ENCODE data around the gene TRIM41.
"Not testable (repeated sequence)": the region's sequence is repeated elsewhere in the genome, so short reads cannot be mapped to it uniquely, and the experiment has no call there.

Gene TRIM41

GRCh38 chr5:181205761-181206649, 17.1 kb upstream of the TRIM41 start:
- FAIRE-seq (no peak), DNase-seq (ENCODE audit: insufficient read length) (no peak)
- TF ChIP-seq POLR2A (IDR thresholded peaks at IDR 0.05; ENCODE audit: low read depth, low read length) (no peak), POLR2AphosphoS5 (IDR thresholded peaks at IDR 0.05; ENCODE audit: low read depth, low read length) (no peak), TAF1 (IDR thresholded peaks at IDR 0.05; ENCODE audit: borderline replicate concordance, low read depth, low read length) (no peak)

- TF ChIP-seq POLR2AphosphoS5 (IDR thresholded peaks at IDR 0.05; ENCODE audit: low read depth, low read length) (no peak), POLR2A (IDR thresholded peaks at IDR 0.05; ENCODE audit: low read depth, low read length) (no peak), TAF1 (IDR thresholded peaks at IDR 0.05; ENCODE audit: borderline replicate concordance, low read depth, low read length) (no peak)
- FAIRE-seq (peak; percentile 42), DNase-seq (ENCODE audit: insufficient read length) (no peak)
Observed at GRCh38 chr5:181207214-181207959, 15.7 kb upstream of the TRIM41 start.

- DNase-seq (ENCODE audit: insufficient read length), result no peak
- TF ChIP-seq TAF1 (IDR thresholded peaks at IDR 0.05; ENCODE audit: borderline replicate concordance, low read depth, low read length) (no peak), POLR2AphosphoS5 (IDR thresholded peaks at IDR 0.05; ENCODE audit: low read depth, low read length) (no peak), POLR2A (IDR thresholded peaks at IDR 0.05; ENCODE audit: low read depth, low read length) (no peak)
- peak; percentile 5 for FAIRE-seq
Observed at GRCh38 chr5:181207960-181208253, 15.2 kb upstream of the TRIM41 start.

GRCh38 chr5:181209006-181209405, 14.1 kb upstream of the TRIM41 start:
- DNase-seq (ENCODE audit: insufficient read length); FAIRE-seq: not testable (repeated sequence)

DNA sequence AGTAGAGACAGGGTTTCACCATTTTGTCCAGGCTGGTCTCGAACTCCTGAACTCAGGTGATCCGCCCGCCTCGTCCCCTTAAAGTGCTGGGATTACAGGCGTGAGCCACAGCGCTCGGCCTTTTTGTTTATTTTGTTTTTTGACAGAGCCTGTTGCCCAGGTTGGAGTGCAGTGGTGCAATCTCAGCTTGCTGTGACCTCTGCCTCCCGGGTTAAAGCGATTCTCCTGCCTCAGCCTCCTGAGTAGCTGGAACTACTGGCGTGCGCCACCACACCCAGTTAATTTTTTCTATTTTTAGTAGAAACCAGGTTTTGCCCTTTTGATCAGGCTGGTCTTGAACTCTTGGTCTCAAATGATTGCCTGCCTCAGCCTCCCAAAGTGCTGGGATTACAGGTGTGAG, 12.9 kb upstream of the TRIM41 start:
- FAIRE-seq; DNase-seq (ENCODE audit: insufficient read length): not testable (repeated sequence)

- FAIRE-seq; DNase-seq (ENCODE audit: insufficient read length): not testable (repeated sequence)
Observed at GRCh38 chr5:181210698-181211097, 12.4 kb upstream of the TRIM41 start.

GRCh38 chr5:181211208-181211607, 11.9 kb upstream of the TRIM41 start:
- no peak for TF ChIP-seq POLR2AphosphoS5 (IDR thresholded peaks at IDR 0.05; ENCODE audit: low read depth, low read length)
- no peak for TF ChIP-seq POLR2A (IDR thresholded peaks at IDR 0.05; ENCODE audit: low read depth, low read length)
- no peak for TF ChIP-seq TAF1 (IDR thresholded peaks at IDR 0.05; ENCODE audit: borderline replicate concordance, low read depth, low read length)
- no peak for DNase-seq (ENCODE audit: insufficient read length)
- FAIRE-seq, result no peak

GRCh38 chr5:181212080-181212479, 11.0 kb upstream of the TRIM41 start:
- DNase-seq (ENCODE audit: insufficient read length) (no peak), FAIRE-seq (no peak)
- TF ChIP-seq POLR2AphosphoS5 (IDR thresholded peaks at IDR 0.05; ENCODE audit: low read depth, low read length) (no peak), TAF1 (IDR thresholded peaks at IDR 0.05; ENCODE audit: borderline replicate concordance, low read depth, low read length) (no peak), POLR2A (IDR thresholded peaks at IDR 0.05; ENCODE audit: low read depth, low read length) (no peak)

DNA sequence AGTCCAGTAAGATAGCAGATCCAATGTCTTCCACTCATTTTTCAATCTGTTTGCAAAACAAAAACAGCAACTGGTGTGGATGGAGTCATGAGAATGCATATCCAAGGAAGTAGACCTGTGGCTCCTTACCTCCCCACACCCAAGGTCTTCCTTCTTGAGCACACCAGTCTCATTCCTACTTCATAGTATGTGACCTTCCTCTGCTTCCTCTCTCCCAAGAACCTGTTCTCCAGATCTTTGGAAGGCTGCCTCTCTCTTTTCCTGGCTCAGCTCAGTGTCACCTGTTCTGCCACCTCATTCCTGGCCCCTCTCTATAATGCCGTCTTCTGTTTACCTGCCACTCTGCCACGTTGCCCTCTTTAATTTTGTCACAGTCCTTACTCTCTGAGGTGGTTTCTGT, 10.1 kb upstream of the TRIM41 start:
- FAIRE-seq (no peak), DNase-seq (ENCODE audit: insufficient read length) (no peak)
- TF ChIP-seq TAF1 (IDR thresholded peaks at IDR 0.05; ENCODE audit: borderline replicate concordance, low read depth, low read length), result no peak
- no peak for TF ChIP-seq POLR2AphosphoS5 (IDR thresholded peaks at IDR 0.05; ENCODE audit: low read depth, low read length)
- no peak for TF ChIP-seq POLR2A (IDR thresholded peaks at IDR 0.05; ENCODE audit: low read depth, low read length)

GRCh38 chr5:181214249-181214648, 8.8 kb upstream of the TRIM41 start:
- DNase-seq (ENCODE audit: insufficient read length); FAIRE-seq: not testable (repeated sequence)

- no peak for TF ChIP-seq POLR2A (IDR thresholded peaks at IDR 0.05; ENCODE audit: low read depth, low read length)
- DNase-seq (ENCODE audit: insufficient read length) (no peak), FAIRE-seq (no peak)
Observed at GRCh38 chr5:181215997-181216989, 6.8 kb upstream of the TRIM41 start.

All from GM12892 (cell line).